GM19372 (cell line): ENCODE results near the gene OR7A10.
"Not testable (repeated sequence)": the region's sequence is repeated elsewhere in the genome, so short reads cannot be mapped to it uniquely, and the experiment has no call there.

Experiments used
- ATAC-seq: cut with Tn5 transposase; IDR thresholded peaks from one replicate; pipeline ENCODE4 v1.9.1; 2021; ENCODE audit warnings: mild to moderate bottlenecking, low read depth, moderate library complexity; ENCODE audit not compliant: unreplicated experiment

The OR7A10 gene

GRCh38 chr19:14796021-14796420, 52.7 kb downstream of the OR7A10 start:
- ATAC-seq = no peak

- no peak for ATAC-seq
Measured at GRCh38 chr19:14795078-14795721, 53.5 kb downstream of the OR7A10 start.

GRCh38 chr19:14792250-14792649, 56.5 kb downstream of the OR7A10 start:
- not testable (repeated sequence) for ATAC-seq
